ENCODE measurements around the gene CREB3L2.
A peak's percentile ranks its signal among the peaks of the same experiment; 100 is the strongest.

CREB3L2 gene

DNA sequence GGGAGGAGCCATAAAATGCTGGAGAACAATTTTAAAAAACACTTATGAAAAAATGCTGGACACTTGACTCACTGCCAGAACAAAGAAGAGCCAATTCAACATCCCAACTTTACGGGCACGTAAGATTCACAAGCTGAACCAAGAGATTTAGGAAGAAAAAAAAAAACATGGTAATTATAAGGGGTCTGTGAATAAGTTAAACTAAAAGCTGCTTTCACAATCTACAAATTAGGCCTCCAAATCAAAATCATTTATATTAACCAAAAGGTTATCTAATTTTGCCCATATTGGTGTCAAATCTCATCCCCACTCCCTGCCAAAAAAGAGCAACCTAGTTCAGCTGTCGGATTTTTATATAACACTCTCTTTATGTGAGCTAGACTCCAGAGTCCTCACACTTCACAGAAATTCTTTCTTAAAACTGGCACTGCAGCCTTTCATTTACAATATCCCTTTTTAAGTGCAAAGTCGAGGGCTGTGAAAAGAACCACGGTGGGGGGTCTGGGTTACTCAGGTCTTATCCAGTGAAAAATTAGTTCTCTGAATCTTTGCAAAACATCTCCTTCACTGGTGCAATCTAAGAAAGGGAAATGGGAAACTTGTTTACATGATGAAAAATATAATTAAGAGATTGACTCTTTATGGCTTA, 124.7 kb downstream of the CREB3L2 start:
- Histone ChIP-seq H3K9ac (ENCODE audit: low read length) (peak overlapping the region; percentile 73), H3K9me3 (ENCODE audit: control insufficient read depth, low read length) (peaks cover 9% of the 10 kb centered on the region), H3K27me3 (replicated peaks; ENCODE audit: control insufficient read depth, insufficient read depth, low read length) (no peaks in the 10 kb centered on the region), H3K36me3 (ENCODE audit: control insufficient read depth, insufficient read depth, low read length, severe bottlenecking) (peaks cover 38% of the 10 kb centered on the region), H3K4me3 (ENCODE audit: low read length) (no peak overlapping the region), H3K4me1 (ENCODE audit: control insufficient read depth, insufficient read depth, low read length) (peaks cover 84% of the 10 kb centered on the region)
- no peak for DNase-seq (ENCODE audit: low read depth)

DNA sequence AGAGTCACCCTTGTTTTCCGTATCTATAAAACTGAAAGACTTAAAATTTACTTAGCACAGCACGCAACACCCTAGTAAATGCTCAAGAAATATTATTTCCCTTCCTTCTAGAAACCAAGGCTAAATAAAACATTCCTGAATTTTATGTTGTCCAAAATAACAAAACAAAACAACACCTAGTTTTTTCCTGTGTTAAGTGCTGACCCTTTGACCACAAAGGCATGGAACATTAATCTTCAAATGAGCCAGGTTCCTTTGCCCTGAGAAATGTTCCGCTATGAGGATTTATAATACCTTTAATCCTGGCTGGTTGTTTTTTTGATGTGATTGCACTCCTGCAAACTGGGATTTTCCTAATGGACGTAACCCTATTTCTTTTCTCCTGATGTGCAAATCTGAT, 126.1 kb downstream of the CREB3L2 start:
- Histone ChIP-seq H3K4me3 (ENCODE audit: low read length) (no peak overlapping the region), H3K4me1 (ENCODE audit: control insufficient read depth, insufficient read depth, low read length) (peaks cover 87% of the 10 kb centered on the region), H3K9me3 (ENCODE audit: control insufficient read depth, low read length) (no peaks in the 10 kb centered on the region), H3K9ac (ENCODE audit: low read length) (peak overlapping the region; percentile 78), H3K36me3 (ENCODE audit: control insufficient read depth, insufficient read depth, low read length, severe bottlenecking) (peaks cover 25% of the 10 kb centered on the region), H3K27me3 (replicated peaks; ENCODE audit: control insufficient read depth, insufficient read depth, low read length) (no peaks in the 10 kb centered on the region)
- DNase-seq (ENCODE audit: low read depth), result no peak

DNA sequence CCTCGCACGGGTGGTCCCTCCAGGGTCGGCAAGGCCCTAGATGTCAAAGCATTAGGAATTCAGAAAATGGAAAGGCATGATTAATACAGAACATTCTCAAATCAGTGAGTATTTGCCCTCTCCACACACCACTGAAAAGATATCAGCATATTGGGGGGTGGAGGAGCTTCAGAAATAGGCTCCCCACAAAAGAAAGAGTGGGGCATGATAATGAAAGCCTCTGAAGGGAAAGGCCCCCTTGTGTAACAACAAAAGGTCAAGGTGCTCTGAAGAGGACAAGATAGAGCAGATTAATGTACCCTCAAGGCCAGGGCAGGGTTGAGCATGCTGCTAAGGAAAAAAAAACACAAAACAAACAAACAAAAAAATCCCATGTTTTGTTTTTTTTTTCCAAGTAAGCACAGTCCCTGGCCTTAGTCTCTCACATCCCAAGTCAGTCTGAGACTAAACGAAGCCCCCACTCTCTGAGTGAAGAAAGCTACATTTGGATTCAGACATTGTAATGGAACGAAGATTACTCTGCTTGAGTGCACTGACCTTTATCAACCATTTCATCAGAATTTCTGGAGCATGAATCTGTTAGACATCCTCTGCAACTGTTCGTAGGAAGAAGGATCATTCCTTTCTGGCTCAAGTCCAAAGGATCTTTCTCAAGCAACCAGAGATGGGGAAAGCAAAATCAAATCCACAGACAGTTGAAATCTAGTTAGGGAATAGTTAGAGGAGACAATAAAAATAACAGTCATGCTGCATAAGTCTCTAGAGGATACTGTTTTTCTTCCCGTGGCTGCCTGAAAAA, 127.7 kb downstream of the CREB3L2 start:
- peak overlapping the region; percentile 17 for H3K4me3 ChIP-seq (ENCODE audit: low read length)
- H3K36me3 ChIP-seq (ENCODE audit: control insufficient read depth, insufficient read depth, low read length, severe bottlenecking), result peaks cover 19% of the 10 kb centered on the region
- H3K27me3 ChIP-seq (replicated peaks; ENCODE audit: control insufficient read depth, insufficient read depth, low read length), result no peaks in the 10 kb centered on the region
- H3K9ac ChIP-seq (ENCODE audit: low read length), result peak overlapping the region; percentile 83
- no peaks in the 10 kb centered on the region for H3K9me3 ChIP-seq (ENCODE audit: control insufficient read depth, low read length)
- peaks cover 78% of the 10 kb centered on the region for H3K4me1 ChIP-seq (ENCODE audit: control insufficient read depth, insufficient read depth, low read length)
- DNase-seq (ENCODE audit: low read depth), result peak; percentile 95

DNA sequence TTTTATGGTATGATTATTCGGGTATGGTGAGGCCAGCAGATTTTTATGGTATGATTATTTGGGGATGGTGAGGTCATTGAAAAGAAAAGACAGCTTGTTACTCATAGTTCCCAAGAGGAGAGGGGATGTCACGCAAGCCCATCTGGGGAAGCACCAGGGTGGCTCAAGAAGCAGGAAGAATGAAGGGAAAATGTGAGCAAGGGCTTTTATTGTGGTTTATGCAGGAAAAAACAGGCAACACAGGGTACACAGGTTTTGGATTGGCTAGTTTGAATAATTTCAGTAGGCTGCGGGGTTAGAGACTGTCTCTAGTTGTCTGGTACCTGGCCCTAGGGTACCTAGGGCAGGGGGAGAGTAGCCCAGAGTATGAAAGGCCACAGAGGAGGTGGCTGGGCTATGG, 128.4 kb downstream of the CREB3L2 start:
- Histone ChIP-seq H3K9ac (ENCODE audit: low read length) (peak overlapping the region; percentile 83), H3K4me1 (ENCODE audit: control insufficient read depth, insufficient read depth, low read length) (peaks cover 72% of the 10 kb centered on the region), H3K9me3 (ENCODE audit: control insufficient read depth, low read length) (no peaks in the 10 kb centered on the region), H3K27me3 (replicated peaks; ENCODE audit: control insufficient read depth, insufficient read depth, low read length) (no peaks in the 10 kb centered on the region), H3K4me3 (ENCODE audit: low read length) (peak overlapping the region; percentile 17), H3K36me3 (ENCODE audit: control insufficient read depth, insufficient read depth, low read length, severe bottlenecking) (peaks cover 19% of the 10 kb centered on the region)
- peak; percentile 78 for DNase-seq (ENCODE audit: low read depth)

GRCh38 chr7:137871170-137871915, 130.5 kb downstream of the CREB3L2 start:
- Histone ChIP-seq H3K9ac (ENCODE audit: low read length) (peak overlapping the region; percentile 48), H3K9me3 (ENCODE audit: control insufficient read depth, low read length) (no peaks in the 10 kb centered on the region), H3K27me3 (replicated peaks; ENCODE audit: control insufficient read depth, insufficient read depth, low read length) (no peaks in the 10 kb centered on the region), H3K4me1 (ENCODE audit: control insufficient read depth, insufficient read depth, low read length) (peaks cover 51% of the 10 kb centered on the region), H3K4me3 (ENCODE audit: low read length) (peak overlapping the region; percentile 2), H3K36me3 (ENCODE audit: control insufficient read depth, insufficient read depth, low read length, severe bottlenecking) (peaks cover 26% of the 10 kb centered on the region)
- DNase-seq (ENCODE audit: low read depth), result peak; percentile 57

DNA sequence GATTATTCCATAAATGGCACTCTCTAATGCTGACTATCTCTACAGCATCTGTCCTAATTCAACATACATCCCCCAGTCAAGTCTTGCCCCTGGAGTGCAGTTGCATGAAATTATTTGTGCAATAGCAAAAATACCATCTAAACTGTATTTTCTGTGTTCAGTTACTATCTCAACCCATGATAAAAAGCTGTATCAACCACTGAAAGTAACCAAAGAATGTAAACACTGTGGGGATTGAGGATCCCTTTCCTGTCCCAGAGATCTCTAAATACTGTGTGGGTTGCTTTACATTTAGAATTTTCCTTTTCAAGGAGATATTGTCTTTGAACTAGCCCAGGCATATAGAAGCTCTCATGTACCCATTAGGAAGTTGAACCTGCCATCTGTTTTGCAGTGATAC, 131.2 kb downstream of the CREB3L2 start:
- no peak for DNase-seq (ENCODE audit: low read depth)
- H3K27me3 ChIP-seq (replicated peaks; ENCODE audit: control insufficient read depth, insufficient read depth, low read length), result no peaks in the 10 kb centered on the region
- no peaks in the 10 kb centered on the region for H3K9me3 ChIP-seq (ENCODE audit: control insufficient read depth, low read length)
- H3K9ac ChIP-seq (ENCODE audit: low read length), result peak overlapping the region; percentile 53
- no peak overlapping the region for H3K4me3 ChIP-seq (ENCODE audit: low read length)
- peaks cover 27% of the 10 kb centered on the region for H3K36me3 ChIP-seq (ENCODE audit: control insufficient read depth, insufficient read depth, low read length, severe bottlenecking)
- peaks cover 51% of the 10 kb centered on the region for H3K4me1 ChIP-seq (ENCODE audit: control insufficient read depth, insufficient read depth, low read length)

DNA sequence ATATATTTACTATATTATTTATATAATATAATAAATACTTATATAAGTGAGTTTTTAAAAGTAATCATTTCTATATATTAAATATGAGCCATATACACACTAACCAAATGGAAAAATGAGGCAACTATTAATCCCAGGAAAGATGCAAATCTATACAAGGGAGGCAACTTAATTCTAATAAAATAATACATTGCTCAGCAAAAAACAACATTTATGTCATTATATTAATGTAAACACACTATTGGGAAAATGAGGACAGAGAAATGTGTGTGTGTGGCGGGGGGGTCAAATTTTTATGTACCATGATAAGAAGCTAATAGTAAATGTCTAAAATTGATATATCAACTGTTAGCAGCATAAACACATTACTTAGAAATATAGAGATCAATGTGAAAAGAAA, 131.8 kb downstream of the CREB3L2 start:
- Histone ChIP-seq H3K4me1 (ENCODE audit: control insufficient read depth, insufficient read depth, low read length) (peaks cover 46% of the 10 kb centered on the region), H3K9ac (ENCODE audit: low read length) (no peak overlapping the region), H3K27me3 (replicated peaks; ENCODE audit: control insufficient read depth, insufficient read depth, low read length) (no peaks in the 10 kb centered on the region), H3K4me3 (ENCODE audit: low read length) (no peak overlapping the region), H3K9me3 (ENCODE audit: control insufficient read depth, low read length) (no peaks in the 10 kb centered on the region), H3K36me3 (ENCODE audit: control insufficient read depth, insufficient read depth, low read length, severe bottlenecking) (peaks cover 30% of the 10 kb centered on the region)
- no peak for DNase-seq (ENCODE audit: low read depth)

DNA sequence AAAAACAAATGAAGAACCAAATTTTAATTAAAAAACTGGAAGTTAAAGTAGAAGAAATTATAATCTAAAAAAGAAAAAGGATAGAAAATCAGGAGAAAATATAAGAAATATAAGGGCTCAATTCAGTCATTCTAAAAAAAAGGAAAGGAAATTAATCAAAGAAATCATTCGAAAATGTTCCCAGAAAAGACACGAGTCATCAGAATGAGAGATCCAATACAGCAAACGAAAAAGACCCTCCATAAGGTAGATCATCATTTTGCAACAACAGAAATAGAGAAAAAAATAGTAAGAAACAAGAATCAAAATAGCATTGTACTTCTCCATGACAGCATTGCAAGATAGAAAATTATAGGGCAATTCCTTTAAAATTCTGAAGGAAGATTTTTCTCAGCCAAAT, 132.6 kb downstream of the CREB3L2 start:
- H3K4me1 ChIP-seq (ENCODE audit: control insufficient read depth, insufficient read depth, low read length), result peaks cover 40% of the 10 kb centered on the region
- no peaks in the 10 kb centered on the region for H3K9me3 ChIP-seq (ENCODE audit: control insufficient read depth, low read length)
- peaks cover 38% of the 10 kb centered on the region for H3K36me3 ChIP-seq (ENCODE audit: control insufficient read depth, insufficient read depth, low read length, severe bottlenecking)
- H3K9ac ChIP-seq (ENCODE audit: low read length), result no peak overlapping the region
- H3K4me3 ChIP-seq (ENCODE audit: low read length), result no peak overlapping the region
- no peak for DNase-seq (ENCODE audit: low read depth)
- H3K27me3 ChIP-seq (replicated peaks; ENCODE audit: control insufficient read depth, insufficient read depth, low read length), result no peaks in the 10 kb centered on the region

DNA sequence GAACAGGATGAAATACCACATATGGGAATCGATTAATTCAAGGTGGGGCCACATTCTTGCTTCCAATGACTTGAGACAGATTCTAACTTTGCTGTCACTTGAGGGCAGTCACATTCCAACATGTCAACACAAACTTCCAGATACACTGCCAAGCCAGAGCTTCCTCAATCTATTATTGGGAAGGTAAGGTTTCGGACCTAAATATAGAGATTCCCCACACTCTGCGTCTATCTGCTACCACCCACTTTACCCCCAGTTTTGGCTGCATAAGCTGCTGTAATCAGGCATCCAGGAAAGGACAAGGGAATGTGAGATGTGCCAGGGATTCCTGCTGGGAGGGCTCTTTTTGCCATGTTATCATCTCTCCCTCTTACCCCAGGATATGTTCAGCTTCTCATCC, 134.6 kb downstream of the CREB3L2 start:
- Histone ChIP-seq H3K4me1 (ENCODE audit: control insufficient read depth, insufficient read depth, low read length) (peaks cover 26% of the 10 kb centered on the region), H3K4me3 (ENCODE audit: low read length) (no peak overlapping the region), H3K9ac (ENCODE audit: low read length) (no peak overlapping the region), H3K27me3 (replicated peaks; ENCODE audit: control insufficient read depth, insufficient read depth, low read length) (no peaks in the 10 kb centered on the region), H3K36me3 (ENCODE audit: control insufficient read depth, insufficient read depth, low read length, severe bottlenecking) (peaks cover 53% of the 10 kb centered on the region), H3K9me3 (ENCODE audit: control insufficient read depth, low read length) (no peaks in the 10 kb centered on the region)
- no peak for DNase-seq (ENCODE audit: low read depth)

GRCh38 chr7:137865764-137866163, 136.1 kb downstream of the CREB3L2 start:
- Histone ChIP-seq H3K9ac (ENCODE audit: low read length) (no peak overlapping the region), H3K4me1 (ENCODE audit: control insufficient read depth, insufficient read depth, low read length) (peaks cover 13% of the 10 kb centered on the region), H3K9me3 (ENCODE audit: control insufficient read depth, low read length) (no peaks in the 10 kb centered on the region), H3K4me3 (ENCODE audit: low read length) (no peak overlapping the region), H3K36me3 (ENCODE audit: control insufficient read depth, insufficient read depth, low read length, severe bottlenecking) (peaks cover 60% of the 10 kb centered on the region), H3K27me3 (replicated peaks; ENCODE audit: control insufficient read depth, insufficient read depth, low read length) (no peaks in the 10 kb centered on the region)
- no peak for DNase-seq (ENCODE audit: low read depth)

DNA sequence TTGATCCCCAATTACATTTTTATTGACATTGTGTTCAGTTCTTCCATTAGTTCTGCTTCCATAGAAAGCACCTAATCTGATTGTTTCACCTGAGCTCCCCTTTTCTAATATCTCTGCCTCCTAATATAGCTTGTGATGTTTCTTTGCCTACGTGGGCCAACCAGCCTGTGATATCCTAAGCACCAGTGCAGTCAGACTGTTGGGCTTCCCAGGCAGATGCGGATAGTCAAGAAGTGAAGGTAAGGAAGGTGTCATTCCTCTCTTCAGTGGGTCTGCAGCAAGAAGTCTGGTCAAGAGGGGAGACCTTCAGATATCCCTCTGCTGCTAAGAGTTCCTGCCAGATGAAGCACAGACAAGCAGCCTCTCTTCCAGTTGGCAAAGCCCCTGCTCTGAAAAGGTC, 138.9 kb downstream of the CREB3L2 start:
- H3K4me1 ChIP-seq (ENCODE audit: control insufficient read depth, insufficient read depth, low read length), result peaks cover 6% of the 10 kb centered on the region
- H3K9ac ChIP-seq (ENCODE audit: low read length), result no peak overlapping the region

More for the DNA sequence above, 138.9 kb downstream of the CREB3L2 start:
- no peak for DNase-seq (ENCODE audit: low read depth)
- Histone ChIP-seq H3K4me3 (ENCODE audit: low read length) (no peak overlapping the region), H3K36me3 (ENCODE audit: control insufficient read depth, insufficient read depth, low read length, severe bottlenecking) (peaks cover 63% of the 10 kb centered on the region), H3K27me3 (replicated peaks; ENCODE audit: control insufficient read depth, insufficient read depth, low read length) (no peaks in the 10 kb centered on the region), H3K9me3 (ENCODE audit: control insufficient read depth, low read length) (no peaks in the 10 kb centered on the region)

Data from adipocyte (in vitro differentiated cells).